Karpas-422 (cell line): ENCODE results near the gene SMAD4. TPM values are rescaled to one million over a fixed set of nuclear protein-coding genes. Genes with fewer than 3 reads are reported as not detected.

Source experiments
- DNase-seq: peaks from one replicate; pipeline ENCODE4 v3.0.0-alpha.2; 2015
- H2AFZ ChIP-seq: fragments of 200-600 bp; sonication (generic); 2 replicates; pipeline ENCODE4 v1.6.1; 2014; ENCODE audit warnings: antibody characterized with exemption, low read length, mixed read lengths
- H3K27ac ChIP-seq: fragments of 200-600 bp; sonication (generic); 2 replicates; pipeline ENCODE4 v1.5.1; 2014; ENCODE audit warnings: mild to moderate bottlenecking, low read length, moderate library complexity
- H3K27me3 ChIP-seq: fragments of 200-600 bp; sonication (generic); 2 replicates; pipeline ENCODE4 v1.6.1; 2014; ENCODE audit warnings: low read length, mixed read lengths
- H3K36me3 ChIP-seq: fragments of 200-600 bp; sonication (generic); 2 replicates; pipeline ENCODE4 v1.6.1; 2014; ENCODE audit warnings: low read length, mixed read lengths; ENCODE audit not compliant: insufficient read depth
- H3K4me1 ChIP-seq: fragments of 200-600 bp; sonication (generic); 2 replicates; pipeline ENCODE4 v1.6.1; 2014; ENCODE audit warnings: mild to moderate bottlenecking, low read length, mixed read lengths
- H3K4me2 ChIP-seq: fragments of 200-600 bp; sonication (generic); 2 replicates; pipeline ENCODE4 v1.6.1; 2014; ENCODE audit warnings: low read length, low read depth, mild to moderate bottlenecking; ENCODE audit not compliant: poor library complexity, severe bottlenecking
- H3K4me3 ChIP-seq: fragments of 200-600 bp; sonication (generic); 2 replicates; pipeline ENCODE4 v1.5.1; 2014; ENCODE audit warnings: mild to moderate bottlenecking, antibody characterized with exemption, low read length, mixed read lengths
- H3K79me2 ChIP-seq: fragments of 200-600 bp; sonication (generic); 2 replicates; pipeline ENCODE4 v1.6.1; 2014; ENCODE audit warnings: mild to moderate bottlenecking, low read length, mixed read lengths
- H3K9ac ChIP-seq: fragments of 200-600 bp; sonication (generic); 2 replicates; pipeline ENCODE4 v1.6.0; 2014; ENCODE audit warnings: low read length
- H3K9me2 ChIP-seq: fragments of 200-600 bp; sonication (generic), shearing (Covaris generic); replicated peaks from 2 replicates; pipeline ENCODE4 v1.6.0; 2014; ENCODE audit warnings: mild to moderate bottlenecking, low read length, moderate library complexity; ENCODE audit not compliant: insufficient read depth
- H3K9me3 ChIP-seq: fragments of 300-700, 200-600 bp; sonication (generic); 2 replicates; pipeline ENCODE4 v1.6.1; 2014; ENCODE audit warnings: low read length, mixed read lengths
- H4K20me1 ChIP-seq: fragments of 200-600 bp; sonication (generic); 2 replicates; pipeline ENCODE4 v1.6.1; 2014; ENCODE audit warnings: mild to moderate bottlenecking, antibody characterized with exemption, low read length, low read depth; ENCODE audit not compliant: insufficient read depth
- total RNA-seq: library from RNA; depleted of rRNA; stranded (reverse); fragments of >200 nt; shearing (Covaris generic); gene quantifications from 2 replicates; pipeline ENCODE4 v1.2.3, GENCODE V29; 2014; ENCODE audit warnings: low replicate concordance

SMAD4 gene
- total RNA-seq, 1 experiment from 2014 or later: 101 TPM

DNA sequence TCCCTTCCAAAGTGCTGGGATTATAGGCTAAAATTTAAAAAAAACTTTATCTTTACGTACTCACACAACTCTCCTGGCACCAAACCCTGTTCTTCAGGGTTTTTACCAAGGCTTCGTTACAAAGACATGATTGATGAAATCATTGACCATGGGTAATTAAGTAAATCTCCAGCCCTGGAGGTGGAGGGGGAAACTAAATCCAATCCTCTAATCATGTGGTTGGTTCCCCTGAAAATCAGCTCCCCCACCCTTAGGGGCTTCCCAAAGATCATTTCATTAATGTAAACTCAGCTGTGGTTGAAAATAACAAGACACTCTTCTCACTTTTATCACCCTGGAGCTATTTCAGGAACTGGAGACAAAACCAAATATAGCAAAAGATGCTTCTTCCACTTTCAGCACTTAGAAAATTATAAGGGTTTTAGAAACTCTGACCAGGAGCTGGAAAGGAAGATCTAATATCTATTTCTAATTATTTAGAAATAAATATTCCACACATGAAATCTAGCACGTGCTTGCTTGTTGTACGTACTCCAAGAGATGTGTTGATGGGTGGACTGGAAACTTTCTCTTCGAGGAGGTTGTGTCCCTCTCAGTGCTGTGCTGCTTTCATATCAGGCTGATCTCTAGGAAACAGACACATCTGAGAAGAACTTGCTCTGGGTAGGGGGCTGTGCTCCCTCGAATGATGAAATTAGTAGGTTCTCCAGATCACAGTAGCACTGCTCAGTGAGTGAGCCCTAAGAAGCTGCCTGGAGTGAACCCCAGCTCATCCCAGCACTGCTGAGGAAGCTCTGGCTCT lies 67.2 kb downstream of the SMAD4 start:
- peak; percentile 11 for DNase-seq
- H3K9me3 ChIP-seq: no peaks in the 10 kb centered on the region
- no peak overlapping the region for H2AFZ ChIP-seq
- peaks cover 5% of the 10 kb centered on the region; the same call in 1 of the 2 replicates for H3K36me3 ChIP-seq
- no peaks in the 10 kb centered on the region for H3K27me3 ChIP-seq
- H3K9ac ChIP-seq: no peak overlapping the region
- no peak overlapping the region for H3K4me2 ChIP-seq
- no peak overlapping the region for H3K4me3 ChIP-seq
- no peaks in the 10 kb centered on the region for H3K9me2 ChIP-seq
- H3K4me1 ChIP-seq: no peaks in the 10 kb centered on the region
- H3K27ac ChIP-seq: no peak overlapping the region
- H4K20me1 ChIP-seq: no peaks in the 10 kb centered on the region
- H3K79me2 ChIP-seq: no peaks in the 10 kb centered on the region

DNA sequence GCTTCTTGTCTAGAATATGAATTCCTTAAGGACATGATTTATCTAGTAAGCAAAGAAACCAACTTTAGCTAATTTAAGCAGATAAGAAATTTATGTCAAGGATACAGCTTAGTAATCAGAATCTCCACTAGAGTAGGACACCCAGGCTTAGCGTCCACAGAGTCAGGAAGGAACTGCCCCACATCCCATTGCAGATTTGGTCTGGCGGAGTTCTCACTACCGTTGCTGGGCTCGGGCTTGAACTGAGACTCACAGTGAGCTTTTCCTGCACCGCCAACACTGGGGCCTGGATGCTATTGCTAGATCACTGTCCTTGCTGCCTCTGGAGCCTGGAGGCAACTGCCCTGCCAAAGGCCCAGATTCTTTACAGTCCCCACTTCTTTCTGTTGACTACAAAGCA lies 68.1 kb downstream of the SMAD4 start:
- no peak overlapping the region for H3K27ac ChIP-seq
- no peaks in the 10 kb centered on the region for H4K20me1 ChIP-seq
- H3K9ac ChIP-seq: no peak overlapping the region
- no peak overlapping the region for H2AFZ ChIP-seq
- no peaks in the 10 kb centered on the region for H3K9me3 ChIP-seq
- no peak overlapping the region for H3K4me2 ChIP-seq
- H3K4me1 ChIP-seq: no peaks in the 10 kb centered on the region
- no peaks in the 10 kb centered on the region for H3K27me3 ChIP-seq
- H3K9me2 ChIP-seq: no peaks in the 10 kb centered on the region
- H3K4me3 ChIP-seq: no peak overlapping the region
- peaks cover 5% of the 10 kb centered on the region; the same call in 1 of the 2 replicates for H3K36me3 ChIP-seq
- H3K79me2 ChIP-seq: no peaks in the 10 kb centered on the region
- peak; percentile 38 for DNase-seq

DNA sequence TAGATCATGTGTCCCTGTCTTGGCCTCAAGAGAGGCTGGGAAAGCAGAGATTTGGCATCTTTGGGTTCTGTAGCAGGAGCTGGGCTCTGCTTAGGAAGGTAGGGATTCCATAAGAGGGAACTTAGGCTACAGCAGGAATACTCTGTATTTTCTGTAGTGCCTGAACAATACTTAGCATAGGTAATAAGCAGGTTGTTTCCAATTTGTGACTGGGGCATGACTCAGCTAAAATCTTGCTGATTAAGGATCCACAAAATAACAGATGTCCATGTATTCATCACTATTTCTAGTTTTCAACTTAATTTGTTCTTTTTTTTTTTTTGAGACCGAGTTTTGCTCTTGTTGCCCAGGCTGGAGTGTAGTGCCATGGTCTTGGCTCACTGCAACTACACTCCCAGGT lies 68.5 kb downstream of the SMAD4 start:
- Histone ChIP-seq H3K9me2 (no peaks in the 10 kb centered on the region), H3K27me3 (no peaks in the 10 kb centered on the region), H3K4me3 (no peak overlapping the region), H3K36me3 (peaks cover 5% of the 10 kb centered on the region; the same call in 1 of the 2 replicates), H3K4me2 (no peak overlapping the region), H3K9me3 (no peaks in the 10 kb centered on the region), H3K27ac (no peak overlapping the region), H3K4me1 (no peaks in the 10 kb centered on the region), H2AFZ (no peak overlapping the region), H3K9ac (no peak overlapping the region), H3K79me2 (no peaks in the 10 kb centered on the region), H4K20me1 (no peaks in the 10 kb centered on the region)
- no peak for DNase-seq

DNA sequence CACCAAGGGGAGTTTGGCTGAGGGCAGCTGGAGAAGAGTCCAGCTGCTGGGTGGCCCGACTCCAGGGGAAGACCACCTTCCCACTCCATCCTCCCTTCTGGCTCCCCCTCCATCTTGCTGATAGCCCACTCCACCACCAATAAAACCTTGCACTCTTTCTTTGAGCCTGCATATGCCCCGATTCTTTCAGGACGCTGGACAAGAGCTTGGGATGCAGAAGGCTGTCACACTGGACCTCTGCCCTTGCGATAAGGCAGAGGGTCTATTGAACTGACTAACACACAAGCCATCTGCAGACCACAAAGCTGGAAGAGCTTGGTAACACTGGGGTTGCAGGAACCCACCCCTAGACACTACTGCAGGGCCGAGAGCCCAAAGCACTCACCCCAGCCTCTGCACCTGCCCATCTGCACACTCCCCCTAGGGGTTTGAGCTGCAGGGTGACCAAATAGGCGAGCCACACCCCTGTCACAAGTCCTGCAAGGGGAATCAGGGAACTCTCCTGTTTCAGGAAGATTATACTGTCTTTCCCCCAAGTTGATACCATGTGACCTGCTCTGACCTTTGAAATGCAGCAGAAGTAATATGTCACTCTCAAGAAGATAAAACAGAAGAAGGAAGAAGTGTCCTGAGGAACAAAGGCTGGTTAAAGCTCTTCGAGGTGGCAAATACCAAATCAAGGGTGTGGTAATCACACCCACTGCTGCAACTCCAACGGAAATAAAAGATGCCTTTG lies 70.5 kb downstream of the SMAD4 start:
- no peaks in the 10 kb centered on the region for H3K27me3 ChIP-seq
- no peaks in the 10 kb centered on the region for H4K20me1 ChIP-seq
- peak; percentile 37 for DNase-seq
- H3K4me2 ChIP-seq: no peak overlapping the region
- H3K36me3 ChIP-seq: peaks cover 5% of the 10 kb centered on the region; the same call in 1 of the 2 replicates
- H3K9me2 ChIP-seq: no peaks in the 10 kb centered on the region
- H3K4me3 ChIP-seq: no peak overlapping the region
- no peak overlapping the region for H2AFZ ChIP-seq
- H3K27ac ChIP-seq: no peak overlapping the region
- no peaks in the 10 kb centered on the region for H3K9me3 ChIP-seq
- no peaks in the 10 kb centered on the region for H3K79me2 ChIP-seq
- H3K9ac ChIP-seq: no peak overlapping the region
- H3K4me1 ChIP-seq: no peaks in the 10 kb centered on the region

DNA sequence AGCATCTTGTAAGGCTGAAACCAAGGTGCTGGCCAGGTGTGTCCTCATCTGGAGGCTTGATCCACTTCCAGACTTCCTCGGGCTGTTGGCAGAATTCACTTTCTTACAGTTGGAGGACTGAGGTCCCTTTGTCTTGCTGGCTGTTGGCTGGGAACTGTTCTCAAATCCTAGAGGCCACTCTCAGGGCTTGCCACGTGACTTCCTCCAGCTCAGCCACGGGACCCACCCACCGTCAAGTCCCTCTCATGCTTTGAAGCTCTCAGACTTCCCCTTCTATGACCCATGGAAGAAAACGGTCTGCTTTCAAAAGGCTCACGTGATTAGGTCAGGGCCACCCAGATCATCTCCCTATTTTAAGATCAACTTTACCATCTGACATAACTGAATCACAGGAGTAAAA lies 77.1 kb downstream of the SMAD4 start:
- Histone ChIP-seq H3K79me2 (no peaks in the 10 kb centered on the region), H3K4me2 (no peak overlapping the region), H3K9ac (no peak overlapping the region), H4K20me1 (no peaks in the 10 kb centered on the region), H3K36me3 (no peaks in the 10 kb centered on the region), H3K27ac (no peak overlapping the region), H3K9me3 (no peaks in the 10 kb centered on the region), H2AFZ (no peak overlapping the region), H3K4me1 (no peaks in the 10 kb centered on the region), H3K9me2 (no peaks in the 10 kb centered on the region), H3K27me3 (no peaks in the 10 kb centered on the region), H3K4me3 (no peak overlapping the region)
- peak; percentile 47 for DNase-seq

DNA sequence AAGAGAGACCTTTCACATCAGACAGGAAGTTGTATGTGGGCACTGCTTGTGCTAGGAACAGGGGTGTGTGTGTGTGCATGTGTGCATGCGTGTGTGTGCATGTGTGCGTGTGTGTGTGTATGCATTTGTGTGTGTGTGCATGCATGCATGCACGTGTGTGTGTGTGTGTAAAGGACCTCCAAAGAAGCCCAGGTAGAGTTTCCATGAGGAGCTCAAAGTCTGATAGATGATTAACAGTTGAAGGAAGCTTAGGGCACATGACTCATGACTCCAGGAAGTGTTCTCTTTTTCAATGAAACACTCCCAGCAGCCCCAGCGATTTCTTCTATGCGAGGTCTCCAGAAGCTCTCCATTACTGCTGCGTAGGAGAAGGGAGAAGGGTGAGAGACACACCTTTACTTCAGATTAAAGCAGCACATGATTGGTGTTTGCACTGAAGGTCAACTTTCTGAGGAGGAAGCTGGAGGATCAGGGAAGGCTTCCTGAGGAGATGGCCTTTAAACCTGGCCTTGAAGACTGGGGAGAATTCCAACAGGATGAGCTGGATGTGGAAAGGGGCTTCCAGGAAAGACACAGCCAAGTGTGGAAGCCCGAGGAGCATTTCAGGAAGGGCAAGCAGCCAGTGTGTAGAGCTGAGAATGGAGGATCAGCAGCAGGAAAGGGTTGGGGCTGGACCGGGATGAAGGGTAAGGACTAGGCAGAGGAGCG lies 77.7 kb downstream of the SMAD4 start:
- DNase-seq: no peak
- Histone ChIP-seq H3K9me3 (no peaks in the 10 kb centered on the region), H3K27ac (no peak overlapping the region), H3K4me3 (no peak overlapping the region), H3K4me2 (no peak overlapping the region), H3K27me3 (no peaks in the 10 kb centered on the region), H3K79me2 (no peaks in the 10 kb centered on the region), H2AFZ (no peak overlapping the region; the same call in 1 of the 2 replicates), H3K9me2 (no peaks in the 10 kb centered on the region), H4K20me1 (no peaks in the 10 kb centered on the region), H3K36me3 (no peaks in the 10 kb centered on the region), H3K9ac (no peak overlapping the region), H3K4me1 (no peaks in the 10 kb centered on the region)

DNA sequence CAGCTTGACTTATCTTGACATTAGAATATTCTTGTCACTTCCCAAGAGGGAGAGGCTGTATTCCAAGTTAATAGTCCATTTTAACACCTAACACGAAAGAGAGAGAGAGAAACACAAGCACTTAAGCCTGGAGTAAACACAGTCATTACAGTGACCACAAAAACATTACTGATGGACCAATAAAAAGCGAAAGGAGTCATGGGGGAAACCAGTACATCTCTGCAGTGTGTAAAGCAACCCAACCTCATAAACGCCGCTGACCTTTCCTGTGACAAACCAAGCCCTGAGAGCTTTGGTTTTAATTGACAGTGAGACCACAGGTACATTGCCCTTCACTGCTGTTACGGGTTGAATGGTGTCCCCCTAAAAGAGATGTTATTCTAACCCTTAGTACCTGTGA lies 78.3 kb downstream of the SMAD4 start:
- no peak overlapping the region for H3K4me3 ChIP-seq
- H3K9me3 ChIP-seq: no peaks in the 10 kb centered on the region
- no peak overlapping the region for H3K27ac ChIP-seq
- no peaks in the 10 kb centered on the region for H4K20me1 ChIP-seq
- no peak overlapping the region for H3K9ac ChIP-seq
- H3K36me3 ChIP-seq: no peaks in the 10 kb centered on the region
- no peaks in the 10 kb centered on the region for H3K27me3 ChIP-seq
- H3K9me2 ChIP-seq: no peaks in the 10 kb centered on the region
- no peak for DNase-seq
- H3K4me1 ChIP-seq: no peaks in the 10 kb centered on the region
- H3K79me2 ChIP-seq: no peaks in the 10 kb centered on the region
- no peak overlapping the region for H2AFZ ChIP-seq
- H3K4me2 ChIP-seq: no peak overlapping the region
